Measurements from ENCODE around the gene NPAS3. TPM values are rescaled to one million over a fixed set of nuclear protein-coding genes. Genes with fewer than 3 reads are reported as not detected.

NPAS3 gene
- total RNA-seq, 1 donor from 2014 or later, result 4.9 TPM

- no peak for DNase-seq (ENCODE audit: low spot score)
- intact Hi-C loops (cut with DNase I), result no loop called here
These were observed 55.2 kb downstream of the NPAS3 start for GRCh38 chr14:32993921-32994320.

DNA sequence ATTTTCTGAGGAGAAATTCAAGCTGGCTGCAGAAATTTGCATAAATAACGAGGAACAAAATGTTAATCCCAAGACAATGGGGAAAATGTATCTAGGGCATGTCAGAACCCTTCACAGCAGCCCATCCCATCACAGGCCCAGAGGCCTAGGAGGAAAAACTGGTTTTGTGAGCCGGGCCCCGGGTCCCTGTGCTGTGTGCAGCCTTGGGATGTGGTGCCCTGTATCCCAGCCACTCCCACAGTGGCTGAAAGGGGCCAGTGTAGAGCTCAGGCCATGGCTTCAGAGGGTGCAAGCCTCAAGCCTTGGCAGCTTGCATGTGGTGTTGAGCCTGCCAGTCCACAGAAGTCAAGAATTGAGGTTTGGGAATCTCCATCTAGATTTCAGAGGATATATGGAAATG, 57.7 kb downstream of the NPAS3 start:
- intact Hi-C loops (cut with DNase I), result no loop called here

DNA sequence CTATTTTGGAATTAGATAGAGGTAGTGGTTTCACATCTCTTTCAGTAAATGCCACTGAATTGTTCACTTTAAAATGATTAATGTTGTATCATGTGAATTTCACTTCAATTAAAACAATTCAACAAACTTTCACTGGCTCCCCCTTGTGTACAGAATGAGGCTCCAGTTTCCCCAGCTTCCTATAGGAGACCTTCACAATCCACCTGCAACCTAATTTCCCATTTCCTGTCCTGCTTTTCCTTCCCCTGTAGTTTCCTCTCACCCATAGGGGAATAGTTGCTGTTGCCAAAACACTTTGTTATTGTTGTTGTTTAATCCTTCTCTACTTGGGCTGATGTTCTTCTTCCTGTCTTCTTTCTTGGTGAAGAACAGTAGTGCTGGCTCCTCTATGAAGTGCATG, 59.8 kb downstream of the NPAS3 start:
- intact Hi-C loops (cut with DNase I), result no loop called here
- DNase-seq (ENCODE audit: low spot score), result no peak

More for the DNA sequence above, 57.7 kb downstream of the NPAS3 start:
- DNase-seq (ENCODE audit: low spot score), result no peak

GRCh38 chr14:33009673-33010072, 71.0 kb downstream of the NPAS3 start:
- intact Hi-C loops (cut with DNase I), result no loop called here
- DNase-seq (ENCODE audit: low spot score), result no peak

DNA sequence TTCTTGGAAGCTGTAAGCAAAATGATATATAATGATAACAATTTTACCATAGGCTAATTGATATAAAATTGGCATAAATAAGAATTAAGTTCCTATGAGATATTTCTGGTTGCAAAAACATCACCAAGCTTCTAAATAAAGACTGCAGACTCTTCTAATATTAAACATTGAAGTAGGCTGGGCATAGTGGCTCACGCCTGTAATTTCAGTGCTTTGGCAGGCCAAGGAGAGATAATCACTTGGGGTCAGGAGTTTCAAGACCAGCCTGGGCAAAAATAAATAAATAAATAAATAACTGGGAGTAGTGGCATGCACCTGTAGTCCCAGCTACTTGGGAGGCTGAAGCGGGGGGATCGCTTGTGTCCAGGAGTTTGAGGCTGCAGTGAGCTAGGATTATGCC, 71.8 kb downstream of the NPAS3 start:
- no peak for DNase-seq (ENCODE audit: low spot score)
- intact Hi-C loops (cut with DNase I), result no loop called here

- DNase-seq (ENCODE audit: low spot score), result no peak
- intact Hi-C loops (cut with DNase I), result no loop called here
These were observed 76.0 kb downstream of the NPAS3 start for GRCh38 chr14:33014710-33015109.

DNA sequence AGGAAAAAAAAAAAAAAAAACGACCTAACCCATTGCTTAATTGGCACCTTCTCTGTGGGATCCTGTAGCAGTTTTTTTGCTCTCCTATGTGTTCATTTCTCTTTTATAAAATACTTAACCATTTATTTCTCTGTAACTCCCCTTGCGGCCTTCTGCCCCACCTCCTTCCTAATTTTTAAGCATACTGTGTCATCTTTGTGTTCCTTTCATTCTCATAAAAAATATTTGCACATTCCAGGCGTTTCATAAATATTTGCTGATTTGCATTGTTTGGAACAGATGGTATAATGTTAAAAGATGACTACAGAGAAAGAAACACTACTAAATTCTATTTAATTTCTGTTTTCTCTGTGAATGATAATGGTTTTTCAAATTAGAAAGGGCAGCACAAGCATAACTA, 77.9 kb downstream of the NPAS3 start:
- intact Hi-C loops (cut with DNase I), result no loop called here
- DNase-seq (ENCODE audit: low spot score), result no peak

GRCh38 chr14:33017016-33017415, 78.3 kb downstream of the NPAS3 start:
- intact Hi-C loops (cut with DNase I), result no loop called here
- DNase-seq (ENCODE audit: low spot score), result no peak

- DNase-seq (ENCODE audit: low spot score), result no peak
- intact Hi-C loops (cut with DNase I), result no loop called here
These were observed 80.7 kb downstream of the NPAS3 start for GRCh38 chr14:33019346-33019745.

DNA sequence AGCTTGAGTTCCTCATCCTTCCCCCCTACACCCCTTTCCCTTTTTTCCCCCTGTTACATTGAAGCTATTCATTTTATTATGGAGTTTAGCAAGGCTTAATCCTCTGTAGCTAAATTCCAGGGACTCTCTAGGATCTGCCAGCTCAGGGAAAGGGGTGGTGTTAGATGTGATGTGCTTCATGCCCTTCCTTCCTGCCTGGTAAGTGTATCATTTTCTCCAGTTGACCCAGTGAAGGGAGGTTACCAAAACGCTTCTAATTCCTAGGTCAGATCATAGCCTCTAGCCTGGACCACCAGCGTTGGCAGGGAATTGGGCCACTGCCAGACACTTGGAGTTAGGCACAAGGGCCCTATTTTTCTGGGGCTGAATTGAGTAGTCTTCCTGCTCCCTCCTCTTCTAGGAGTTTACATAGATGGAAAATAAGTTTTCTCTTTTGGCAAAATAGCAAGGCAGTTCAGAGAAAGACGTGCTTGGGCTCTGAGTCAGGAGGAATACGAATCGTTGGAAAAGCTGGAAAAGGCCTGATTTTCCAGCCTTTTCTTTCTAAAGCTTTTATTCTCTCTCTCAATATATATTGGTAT, 88.3 kb downstream of the NPAS3 start:
- intact Hi-C loops (cut with DNase I), result no loop called here
- no peak for DNase-seq (ENCODE audit: low spot score)

- intact Hi-C loops (cut with DNase I), result no loop called here
- no peak for DNase-seq (ENCODE audit: low spot score)
These were observed 90.8 kb downstream of the NPAS3 start for GRCh38 chr14:33029511-33029910.

- intact Hi-C loops (cut with DNase I), result no loop called here
- DNase-seq (ENCODE audit: low spot score), result no peak
These were observed 91.7 kb downstream of the NPAS3 start for GRCh38 chr14:33030386-33030785.

DNA sequence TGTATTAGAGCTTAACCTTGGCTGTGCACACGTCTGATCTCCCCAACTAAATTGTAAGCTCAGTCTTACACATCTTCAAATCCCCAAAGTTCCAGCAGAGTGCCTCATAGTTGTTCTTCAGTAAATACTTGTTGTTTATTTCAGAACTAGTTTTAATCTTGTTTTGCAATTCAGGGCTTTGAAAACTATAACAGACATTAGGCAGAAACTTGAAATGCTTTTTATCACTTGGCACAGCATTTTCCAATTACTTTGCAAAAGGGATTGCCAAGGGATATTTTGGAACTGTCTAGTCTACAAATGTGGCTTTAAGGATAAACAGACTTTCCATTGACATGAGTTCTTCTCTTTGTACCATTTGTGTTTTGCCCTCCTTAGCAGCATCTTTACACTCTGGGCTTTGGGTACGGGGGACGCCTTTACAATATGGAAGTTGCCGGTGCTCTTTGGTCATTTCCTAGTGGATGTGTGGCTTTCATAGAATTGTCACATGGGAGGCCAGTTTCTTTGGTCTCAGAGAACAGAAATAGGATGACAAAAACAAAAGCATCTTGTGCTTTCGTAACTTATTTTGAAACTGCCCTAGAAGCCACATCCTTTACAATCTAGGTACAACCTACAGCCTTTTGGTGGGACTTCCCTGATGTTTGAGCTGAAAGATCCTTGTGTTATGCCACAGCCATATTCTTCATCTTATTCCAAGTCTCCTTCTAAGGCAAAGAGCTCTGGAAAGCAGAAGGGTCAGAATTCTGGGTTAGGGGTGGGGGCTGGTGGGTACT, 96.9 kb downstream of the NPAS3 start:
- intact Hi-C loops (cut with DNase I), result no loop called here

DNA sequence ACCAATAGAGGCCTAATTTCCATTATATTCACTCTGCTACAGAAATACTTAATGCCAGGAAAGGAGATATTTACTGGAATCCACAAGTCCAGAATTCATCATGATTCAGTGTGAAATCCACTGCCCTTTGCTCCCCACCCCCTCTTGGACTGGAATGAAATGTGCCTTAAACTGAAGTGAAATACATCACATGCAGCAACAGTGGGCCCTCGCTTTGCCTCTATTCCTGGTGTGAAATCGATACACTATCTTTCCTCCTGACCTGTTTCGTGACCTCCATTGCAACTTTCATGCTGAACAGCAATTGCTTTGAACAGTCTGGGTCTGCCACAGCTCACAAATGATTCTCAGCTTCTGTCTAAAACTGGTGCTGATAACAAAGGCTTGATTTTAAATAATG, 100.6 kb downstream of the NPAS3 start:
- intact Hi-C loops (cut with DNase I), result no loop called here
- DNase-seq (ENCODE audit: low spot score), result no peak

More for the DNA sequence above, 96.9 kb downstream of the NPAS3 start:
- DNase-seq (ENCODE audit: low spot score), result no peak

- DNase-seq (ENCODE audit: low spot score), result no peak
- intact Hi-C loops (cut with DNase I), result no loop called here
These were observed 101.9 kb downstream of the NPAS3 start for GRCh38 chr14:33040372-33041140.

DNA sequence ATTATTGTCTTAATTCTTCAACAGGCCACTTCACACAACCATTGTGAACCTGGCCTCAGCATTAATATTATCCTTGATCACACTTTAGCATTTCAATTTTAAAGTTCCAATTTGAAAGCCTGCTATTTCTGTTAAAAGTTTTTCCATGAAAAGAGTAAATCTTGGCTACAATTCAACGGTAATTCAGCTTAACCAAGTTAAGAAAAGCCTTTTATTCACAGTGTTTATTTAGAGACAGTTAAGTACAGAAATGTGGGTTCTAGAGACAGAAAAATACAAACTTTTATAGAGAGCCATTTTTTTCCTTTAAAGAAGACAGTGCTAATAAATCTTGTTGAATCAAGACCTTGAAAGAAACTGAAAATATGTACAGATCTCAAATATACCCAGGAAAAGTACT, 103.9 kb downstream of the NPAS3 start:
- DNase-seq (ENCODE audit: low spot score), result no peak
- intact Hi-C loops (cut with DNase I), result no loop called here

DNA sequence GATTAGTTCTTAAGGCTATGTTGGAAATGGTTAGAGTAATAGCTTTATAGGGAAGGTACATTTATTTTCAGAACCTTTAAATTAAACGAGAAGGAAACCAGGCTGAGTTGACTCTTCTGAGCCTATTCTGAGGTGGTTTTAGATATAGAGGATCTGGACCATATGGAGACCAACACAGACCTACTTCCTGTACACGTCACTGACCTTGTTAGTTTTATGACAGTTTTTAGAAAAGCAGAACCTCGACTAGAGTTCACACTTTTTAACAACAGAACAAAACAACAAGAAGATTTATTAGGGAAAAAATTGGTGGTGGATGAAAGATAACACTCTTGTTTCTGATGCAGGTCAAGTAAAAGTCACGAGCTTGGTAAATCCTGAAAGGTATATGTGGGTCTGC, 107.1 kb downstream of the NPAS3 start:
- DNase-seq (ENCODE audit: low spot score), result no peak
- intact Hi-C loops (cut with DNase I), result no loop called here

- intact Hi-C loops (cut with DNase I), result no loop called here
- DNase-seq (ENCODE audit: low spot score), result no peak
These were observed 114.3 kb downstream of the NPAS3 start for GRCh38 chr14:33052943-33053342.

DNA sequence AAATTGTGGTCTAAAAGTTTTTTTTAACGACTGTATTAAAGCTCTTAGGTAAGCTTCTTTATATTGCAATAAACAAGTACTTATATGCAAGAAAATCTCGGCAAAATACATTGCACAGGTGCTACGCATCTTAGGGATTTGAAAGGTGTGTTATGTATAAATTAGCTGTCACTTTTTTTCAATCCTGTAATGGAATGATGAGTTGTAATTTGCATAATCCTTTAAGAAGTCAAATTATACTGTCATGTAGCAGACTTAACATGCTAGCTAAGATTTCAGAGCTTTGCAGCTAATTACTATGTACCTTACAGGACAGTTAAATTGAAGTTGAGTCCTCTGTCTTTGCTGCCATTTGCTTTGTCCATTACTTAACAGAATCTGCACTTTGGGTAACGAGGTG, 117.5 kb downstream of the NPAS3 start:
- intact Hi-C loops (cut with DNase I), result no loop called here
- no peak for DNase-seq (ENCODE audit: low spot score)

- intact Hi-C loops (cut with DNase I), result no loop called here
- no peak for DNase-seq (ENCODE audit: low spot score)
These were observed 118.9 kb downstream of the NPAS3 start for GRCh38 chr14:33057585-33057984.
